HG02870 (cell line): ENCODE data around the gene PRKG1.

ENCODE experiments used
- ATAC-seq: cut with Tn5 transposase; IDR thresholded peaks from one replicate; pipeline ENCODE4 v1.9.1; 2021; ENCODE audit warnings: mild to moderate bottlenecking, moderate library complexity; ENCODE audit not compliant: unreplicated experiment

PRKG1 gene

DNA sequence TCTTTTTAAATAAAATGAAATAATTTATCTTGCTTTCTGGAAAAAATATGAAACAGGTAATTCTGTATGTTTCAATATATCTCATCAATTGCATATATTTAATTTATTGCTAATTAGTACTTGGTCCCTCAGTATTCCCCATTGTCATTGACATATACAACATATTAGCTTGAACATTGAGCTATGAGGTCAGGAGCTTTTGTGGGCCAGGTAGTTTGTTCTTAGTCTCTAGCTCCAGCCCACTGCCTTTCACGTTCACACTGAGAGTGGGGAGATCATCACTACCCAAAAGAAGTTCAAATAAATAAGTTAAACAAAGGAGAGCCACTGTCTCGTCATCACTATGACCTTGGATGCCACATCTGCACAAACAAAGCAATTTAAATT is 1185.1 kb downstream of the PRKG1 start:
- no peak for ATAC-seq

DNA sequence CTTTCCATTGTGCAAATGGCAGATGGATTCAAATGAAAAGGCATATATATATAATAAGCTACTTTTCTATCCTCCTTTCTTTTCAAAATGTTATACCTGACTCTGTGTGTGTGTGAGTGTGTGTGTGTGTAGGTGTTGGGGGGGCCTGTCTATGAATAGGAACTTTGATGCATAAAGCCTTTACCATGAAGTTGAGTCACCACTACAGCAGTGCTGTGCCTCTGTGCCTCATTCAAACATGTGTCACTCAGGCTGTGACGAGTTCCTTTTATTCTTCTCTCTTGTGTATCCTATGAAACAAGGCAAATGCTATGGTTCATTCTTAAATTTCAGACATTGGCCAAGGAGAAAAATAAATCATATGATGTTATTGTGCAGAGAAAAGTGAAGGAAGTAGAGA is 1187.1 kb downstream of the PRKG1 start:
- no peak for ATAC-seq

- ATAC-seq = no peak
These were observed 1191.0 kb downstream of the PRKG1 start for GRCh38 chr10:52265131-52265926.

DNA sequence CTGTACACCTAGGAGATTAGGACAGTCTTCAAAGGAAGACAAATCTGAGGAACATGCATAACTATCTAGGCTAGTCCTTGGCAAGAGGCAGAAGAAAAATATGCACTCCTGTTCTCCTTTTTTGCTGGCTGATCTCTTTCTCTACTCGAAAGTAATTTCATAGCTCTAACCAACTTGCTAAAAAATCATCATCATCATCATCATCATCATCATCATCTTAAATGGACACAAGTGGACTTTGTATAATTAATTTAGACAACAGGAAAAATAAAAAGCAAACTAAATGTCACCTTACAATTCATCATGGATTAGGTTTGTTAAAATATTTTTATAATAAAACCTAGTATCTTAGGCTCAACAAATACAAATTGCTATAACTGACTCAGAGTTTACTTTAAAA is 1192.6 kb downstream of the PRKG1 start:
- ATAC-seq = no peak

GRCh38 chr10:52268790-52269189 is 1194.5 kb downstream of the PRKG1 start:
- ATAC-seq = no peak

DNA sequence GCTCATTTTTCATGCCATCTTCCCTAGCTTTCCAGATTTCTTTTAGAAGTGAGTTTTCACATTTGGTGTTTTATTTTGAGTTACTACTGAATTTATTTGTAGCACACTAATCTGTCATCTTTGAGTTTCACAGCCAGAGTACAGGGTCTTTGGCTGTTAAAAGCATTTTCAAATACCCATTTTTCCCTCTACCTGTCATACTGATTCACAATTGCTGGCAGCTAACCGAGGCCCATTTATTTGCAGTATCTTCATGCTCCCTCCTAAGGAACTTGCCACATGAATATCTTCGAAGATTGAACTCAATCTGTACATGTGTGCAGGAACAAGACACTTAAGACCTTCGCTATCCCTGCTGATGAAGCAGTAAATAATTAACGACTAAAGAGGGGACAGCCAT is 1194.9 kb downstream of the PRKG1 start:
- no peak for ATAC-seq

DNA sequence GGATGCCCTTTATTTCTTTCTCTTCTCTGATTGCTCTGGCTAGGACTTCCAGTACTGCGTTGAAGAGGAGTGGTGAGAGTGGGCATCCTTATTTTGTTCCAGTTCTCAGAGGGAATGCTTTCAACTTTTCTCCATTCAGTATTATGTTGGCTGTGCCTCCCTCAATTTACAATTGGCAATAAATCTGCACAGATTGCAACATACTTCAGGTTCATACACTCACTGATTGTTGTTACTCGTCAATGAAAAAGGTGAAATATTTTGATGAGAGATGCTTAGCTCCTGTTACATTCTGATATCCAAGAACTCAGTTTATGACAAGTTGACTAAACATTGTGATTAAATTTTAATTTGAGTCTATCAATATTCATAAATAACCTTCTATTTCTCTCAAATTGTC is 1201.9 kb downstream of the PRKG1 start:
- ATAC-seq = no peak

DNA sequence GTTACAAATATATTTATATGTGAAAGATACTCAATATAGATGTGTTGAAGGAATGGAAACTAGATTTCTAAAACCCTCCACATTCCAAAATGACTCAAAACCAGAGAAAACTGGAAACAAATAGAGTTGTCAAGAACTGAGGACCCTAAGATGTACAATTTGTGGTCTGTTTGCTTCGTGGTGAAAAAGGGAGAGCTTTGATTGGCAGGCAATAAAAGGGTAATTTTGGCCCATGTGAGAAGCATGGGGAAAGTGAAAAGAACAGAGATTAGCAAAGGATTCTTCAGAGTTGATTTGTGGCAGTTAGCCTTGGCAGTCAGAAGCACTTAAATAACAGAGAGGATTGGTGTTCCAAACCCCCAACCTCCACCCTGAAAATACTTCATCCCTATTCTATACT is 1202.7 kb downstream of the PRKG1 start:
- no peak for ATAC-seq

- no peak for ATAC-seq
These were observed 1205.3 kb downstream of the PRKG1 start for GRCh38 chr10:52279546-52279945.

- ATAC-seq = no peak
These were observed 1205.8 kb downstream of the PRKG1 start for GRCh38 chr10:52280051-52280450.

DNA sequence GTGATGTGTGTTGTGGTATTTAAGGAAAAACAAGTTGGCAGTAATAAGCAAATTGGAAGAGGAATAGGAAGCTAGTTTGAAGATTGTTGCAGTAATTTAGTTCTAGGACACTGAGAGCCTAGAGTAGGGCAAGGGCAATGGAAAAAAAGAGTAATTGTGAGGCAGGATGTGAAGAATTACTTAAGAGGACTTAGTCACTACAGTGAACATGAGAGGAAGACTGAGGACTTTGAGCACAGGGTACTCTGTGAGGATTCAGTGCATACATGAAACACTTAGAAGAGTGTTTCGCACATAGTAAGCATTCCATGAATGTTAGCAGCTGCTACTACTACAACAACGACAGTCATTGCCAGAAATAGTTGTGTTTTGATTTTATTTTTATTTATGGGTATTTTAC is 1208.9 kb downstream of the PRKG1 start:
- ATAC-seq = no peak

DNA sequence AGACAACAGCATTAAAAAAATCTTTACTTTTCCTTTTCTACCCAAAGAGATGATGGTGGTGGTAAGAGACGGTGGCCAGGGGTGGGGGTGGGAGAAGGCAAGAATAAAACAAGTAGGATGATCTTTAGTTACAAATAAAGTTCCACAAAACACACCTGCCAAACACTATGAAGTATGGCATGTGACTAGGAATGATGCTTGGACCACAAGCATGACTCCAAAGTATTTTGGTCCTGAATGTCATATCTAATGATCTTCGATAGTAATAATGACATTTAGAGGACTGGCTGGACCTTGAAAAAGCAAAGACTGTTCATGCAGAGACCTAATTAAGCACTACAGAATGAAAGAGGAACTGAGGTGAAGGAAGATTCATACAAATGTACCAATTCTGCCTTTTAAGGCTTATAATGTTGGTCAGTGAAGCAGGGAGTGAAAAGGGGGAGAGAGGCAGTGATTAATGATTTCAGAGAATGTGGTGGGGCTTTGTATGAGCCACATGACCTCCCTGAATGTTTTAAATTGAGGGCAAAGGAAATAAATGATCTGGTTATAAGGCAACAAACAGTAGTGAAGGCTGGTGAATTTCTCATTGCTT is 1210.2 kb downstream of the PRKG1 start:
- ATAC-seq = no peak

- no peak for ATAC-seq
These were observed 1213.6 kb downstream of the PRKG1 start for GRCh38 chr10:52287866-52288265.

DNA sequence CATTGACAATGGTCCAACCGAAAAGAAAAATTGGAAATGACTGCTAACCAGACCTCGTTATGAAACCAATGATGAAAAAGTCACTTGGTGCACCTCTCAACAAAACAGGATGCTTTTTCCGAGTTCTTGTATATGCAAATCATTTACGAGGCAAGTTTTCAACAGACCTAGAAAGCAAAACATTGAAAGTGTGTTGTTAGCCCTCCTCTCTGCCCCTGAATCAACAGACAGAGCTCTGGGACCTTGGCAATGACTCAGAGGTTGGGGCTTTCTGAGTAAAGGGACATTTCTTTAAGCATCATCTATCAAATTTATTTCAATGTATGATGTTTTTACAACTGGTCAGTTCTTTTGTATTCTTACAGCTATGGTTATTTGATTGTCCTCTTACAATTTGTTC is 1223.5 kb downstream of the PRKG1 start:
- ATAC-seq = no peak

DNA sequence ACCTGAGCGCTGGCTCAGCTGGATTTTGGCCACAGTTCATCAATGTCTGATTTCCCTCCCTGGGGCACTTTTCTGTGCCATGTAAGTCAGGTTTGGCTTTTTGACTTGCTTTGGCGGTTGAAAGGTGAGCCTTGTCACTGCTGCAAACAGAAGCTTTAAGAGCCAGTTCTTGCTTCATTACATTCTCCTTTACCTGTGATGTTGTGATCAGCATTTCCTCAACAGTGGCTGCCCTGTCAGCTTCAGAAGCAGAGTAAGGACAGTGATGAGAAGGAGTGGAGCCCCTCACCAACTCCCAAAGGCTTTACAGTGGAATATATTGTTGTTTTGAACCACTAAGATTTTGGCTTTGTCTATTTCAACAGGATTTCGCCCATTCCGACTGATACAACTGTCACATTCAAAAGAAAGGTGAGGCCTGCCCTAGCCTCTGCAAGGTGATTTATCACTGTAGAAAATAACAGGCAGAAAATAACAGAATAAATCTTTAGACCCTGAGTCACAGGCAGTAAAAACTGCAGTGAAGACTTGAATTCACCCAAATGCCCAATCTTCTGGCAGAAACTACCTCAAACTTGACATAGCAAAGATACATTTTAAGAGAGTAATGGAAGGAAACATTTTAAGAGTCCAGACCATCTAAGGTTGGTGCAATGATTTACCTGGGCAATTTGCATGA is 1226.5 kb downstream of the PRKG1 start:
- no peak for ATAC-seq

- ATAC-seq = peak; percentile 86
These were observed 1234.2 kb downstream of the PRKG1 start for GRCh38 chr10:52308251-52309031.

GRCh38 chr10:52312942-52313255 is 1238.6 kb downstream of the PRKG1 start:
- no peak for ATAC-seq

GRCh38 chr10:52313256-52313932 is 1239.1 kb downstream of the PRKG1 start:
- ATAC-seq = no peak

DNA sequence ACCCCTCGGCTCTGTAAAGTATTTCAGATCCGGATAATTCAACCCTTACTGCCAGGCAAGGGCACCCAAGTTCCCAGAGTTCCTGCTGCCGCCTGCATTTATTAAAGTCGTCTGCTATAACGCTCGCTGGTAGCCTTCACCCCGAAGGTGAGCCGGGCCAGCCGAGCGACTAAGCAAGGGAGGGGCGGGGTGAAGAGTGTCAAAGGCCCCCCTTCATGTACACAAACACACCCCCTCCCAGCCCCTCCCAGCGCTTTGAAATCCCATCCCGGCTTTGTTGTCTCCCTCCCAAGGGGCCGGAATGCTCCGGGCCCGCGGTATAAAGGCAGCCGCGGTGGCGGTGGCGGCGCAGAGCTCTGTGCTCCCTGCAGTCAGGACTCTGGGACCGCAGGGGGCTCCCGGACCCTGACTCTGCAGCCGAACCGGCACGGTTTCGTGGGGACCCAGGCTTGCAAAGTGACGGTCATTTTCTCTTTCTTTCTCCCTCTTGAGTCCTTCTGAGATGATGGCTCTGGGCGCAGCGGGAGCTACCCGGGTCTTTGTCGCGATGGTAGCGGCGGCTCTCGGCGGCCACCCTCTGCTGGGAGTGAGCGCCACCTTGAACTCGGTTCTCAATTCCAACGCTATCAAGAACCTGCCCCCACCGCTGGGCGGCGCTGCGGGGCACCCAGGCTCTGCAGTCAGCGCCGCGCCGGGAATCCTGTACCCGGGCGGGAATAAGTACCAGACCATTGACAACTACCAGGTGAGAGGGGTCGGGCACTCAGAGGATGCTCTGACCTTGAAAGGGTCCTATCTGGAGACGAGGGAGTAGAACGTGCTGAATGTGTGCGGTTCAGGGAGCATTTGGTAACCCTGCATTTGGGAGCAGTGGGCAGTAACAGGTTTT is 1239.9 kb downstream of the PRKG1 start, which contains the start of gene DKK1:
DKK1 (plus strand) TSS at position 349 of the 889 bp plus-strand sequence; CDS start at position 503, 154 bp downstream.
- no peak for ATAC-seq
